ENCODE data around the gene FAM200A. TPM values are rescaled to one million over a fixed set of nuclear protein-coding genes. Genes with fewer than 3 reads are reported as not detected.
"Not testable (repeated sequence)": the region's sequence is repeated elsewhere in the genome, so short reads cannot be mapped to it uniquely, and the experiment has no call there.

FAM200A gene
- total and polyA plus RNA-seq, 4 donors: 1.0 to 4.6 (median 2.1) TPM

- TF ChIP-seq SP1 (IDR thresholded peaks at IDR 0.05) (no peak), RAD21 (IDR thresholded peaks at IDR 0.05) (no peak), GABPA (IDR thresholded peaks at IDR 0.05 in 1 of 2, conservative IDR thresholded peaks at IDR 0.05 in 1 of 2) (no peak), YY1 (IDR thresholded peaks at IDR 0.05) (no peak), HNF4A (conservative IDR thresholded peaks at IDR 0.05) (no peak), ZBTB33 (IDR thresholded peaks at IDR 0.05) (no peak)
- Histone ChIP-seq H3K27ac (ENCODE audit: low read depth in 1 of 2, low read length in 2 of 2) (no peak overlapping the region), H3K36me3 (ENCODE audit: control insufficient read depth in 4 of 4, insufficient read depth in 3 of 4, low read depth in 1 of 4, low read length in 3 of 4) (no peaks in the 10 kb centered on the region), H3K4me1 (ENCODE audit: control insufficient read depth in 4 of 4, insufficient read depth in 4 of 4, low read length in 3 of 4) (no peaks in the 10 kb centered on the region), H3K9ac (ENCODE audit: low read depth in 1 of 2, low read length in 2 of 2) (no peak overlapping the region), H3K9me3 (ENCODE audit: control insufficient read depth in 4 of 4, low read length in 3 of 4) (no peaks in the 10 kb centered on the region), H3K4me3 (ENCODE audit: low read depth in 1 of 3, low read length in 3 of 3) (no peak overlapping the region), H3K27me3 (ENCODE audit: control insufficient read depth in 4 of 4, insufficient read depth in 4 of 4, low read length in 3 of 4) (no peaks in the 10 kb centered on the region)
- WGBS: 80% methylated on average over 7 of the region's 7 CpGs
- no peak for DNase-seq (ENCODE audit: low spot score)
These were observed 43.2 kb upstream of the FAM200A start for GRCh38 chr7:99594948-99595745.

- Histone ChIP-seq H3K27me3 (ENCODE audit: control insufficient read depth in 4 of 4, insufficient read depth in 4 of 4, low read length in 3 of 4) (peaks cover 0 to 4% (median 0%) of the 10 kb centered on the region in 4 donors), H3K36me3 (ENCODE audit: control insufficient read depth in 4 of 4, insufficient read depth in 3 of 4, low read depth in 1 of 4, low read length in 3 of 4) (no peaks in the 10 kb centered on the region), H3K9me3 (ENCODE audit: control insufficient read depth in 4 of 4, low read length in 3 of 4) (no peaks in the 10 kb centered on the region), H3K4me3 (ENCODE audit: low read depth in 1 of 3, low read length in 3 of 3) (no peak overlapping the region), H3K9ac (ENCODE audit: low read depth in 1 of 2, low read length in 2 of 2) (no peak overlapping the region), H3K27ac (ENCODE audit: low read depth in 1 of 2, low read length in 2 of 2) (no peak overlapping the region), H3K4me1 (ENCODE audit: control insufficient read depth in 4 of 4, insufficient read depth in 4 of 4, low read length in 3 of 4) (no peaks in the 10 kb centered on the region)
- TF ChIP-seq MAX (IDR thresholded peaks at IDR 0.05) (no peak), YY1 (IDR thresholded peaks at IDR 0.05) (no peak), ZBTB33 (IDR thresholded peaks at IDR 0.05) (no peak), SP1 (IDR thresholded peaks at IDR 0.05) (no peak), FOXA2 (IDR thresholded peaks at IDR 0.05) (no peak), TAF1 (conservative IDR thresholded peaks at IDR 0.05) (no peak), HNF4G (IDR thresholded peaks at IDR 0.05) (no peak), CTCF (IDR thresholded peaks at IDR 0.05; ENCODE audit: low read depth, low read length, missing input control) (no peak), EGR1 (IDR thresholded peaks at IDR 0.05; ENCODE audit: low read depth in 2 of 2) (no peak)
- no peak for DNase-seq (ENCODE audit: low spot score)
- 84% methylated on average over 3 of the region's 3 CpGs for WGBS
These were observed 37.0 kb upstream of the FAM200A start for GRCh38 chr7:99588868-99589267.

GRCh38 chr7:99580778-99581332, 28.9 kb upstream of the FAM200A start:
- Histone ChIP-seq H3K4me1 (ENCODE audit: control insufficient read depth in 4 of 4, insufficient read depth in 4 of 4, low read length in 3 of 4) (peaks cover 0 to 12% (median 6%) of the 10 kb centered on the region in 4 donors), H3K4me3 (ENCODE audit: low read depth in 1 of 3, low read length in 3 of 3) (peak overlapping the region in 2 of 3 donors; percentile 2 to 44)
- not testable (repeated sequence) for H3K9me3 ChIP-seq (ENCODE audit: control insufficient read depth in 4 of 4, low read length in 3 of 4); DNase-seq (ENCODE audit: low spot score); H3K9ac ChIP-seq (ENCODE audit: low read depth in 1 of 2, low read length in 2 of 2); H3K27me3 ChIP-seq (ENCODE audit: control insufficient read depth in 4 of 4, insufficient read depth in 4 of 4, low read length in 3 of 4); H3K27ac ChIP-seq (ENCODE audit: low read depth in 1 of 2, low read length in 2 of 2); H3K36me3 ChIP-seq (ENCODE audit: control insufficient read depth in 4 of 4, insufficient read depth in 3 of 4, low read depth in 1 of 4, low read length in 3 of 4)
- 60% methylated on average over 4 of the region's 4 CpGs for WGBS

Measured in liver (tissue), 9 donors.